Measurements from ENCODE around the gene TTLL1. TPM values are rescaled to one million over a fixed set of nuclear protein-coding genes. Genes with fewer than 3 reads are reported as not detected.

TTLL1 gene
- total and polyA plus RNA-seq, 9 of the 15 experiments (the other 6 are each of a cell fraction or from before 2014, with no cell fraction given), result 0.06 to 0.85 (median 0.17) TPM

- TF ChIP-seq CBFB (CRISPR knock-in tag; IDR thresholded peaks at IDR 0.05), result no peak
- no peak for TF ChIP-seq ARID3B (CRISPR knock-in tag; IDR thresholded peaks at IDR 0.05; ENCODE audit: borderline replicate concordance)
- TF ChIP-seq GATAD2B (IDR thresholded peaks at IDR 0.05; ENCODE audit: borderline replicate concordance), result no peak
- TF ChIP-seq DMBX1 (CRISPR knock-in tag; IDR thresholded peaks at IDR 0.05; ENCODE audit: borderline replicate concordance), result no peak
- TF ChIP-seq MEF2D (tag; conservative IDR thresholded peaks at IDR 0.05; ENCODE audit: low read depth), result no peak
- TF ChIP-seq NCOA6 (IDR thresholded peaks at IDR 0.05), result no peak
- TF ChIP-seq SNAPC5 (CRISPR knock-in tag; IDR thresholded peaks at IDR 0.05), result no peak
- TF ChIP-seq, protein P1, sequence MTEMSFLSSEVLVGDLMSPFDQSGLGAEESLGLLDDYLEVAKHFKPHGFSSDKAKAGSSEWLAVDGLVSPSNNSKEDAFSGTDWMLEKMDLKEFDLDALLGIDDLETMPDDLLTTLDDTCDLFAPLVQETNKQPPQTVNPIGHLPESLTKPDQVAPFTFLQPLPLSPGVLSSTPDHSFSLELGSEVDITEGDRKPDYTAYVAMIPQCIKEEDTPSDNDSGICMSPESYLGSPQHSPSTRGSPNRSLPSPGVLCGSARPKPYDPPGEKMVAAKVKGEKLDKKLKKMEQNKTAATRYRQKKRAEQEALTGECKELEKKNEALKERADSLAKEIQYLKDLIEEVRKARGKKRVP (CRISPR knock-in tag; IDR thresholded peaks at IDR 0.05), result no peak
- TF ChIP-seq ZBTB17 (CRISPR knock-in tag; IDR thresholded peaks at IDR 0.05), result no peak
- no peak for TF ChIP-seq FOXA1 (IDR thresholded peaks at IDR 0.05; ENCODE audit: borderline replicate concordance)
- TF ChIP-seq TAF9B (IDR thresholded peaks at IDR 0.05; ENCODE audit: partially characterized antibody), result no peak
- no peak for TF ChIP-seq SMAD3 (CRISPR knock-in tag; conservative IDR thresholded peaks at IDR 0.05)
- no peak for TF ChIP-seq SIN3B (IDR thresholded peaks at IDR 0.05; ENCODE audit: low read depth)
- no peak for TF ChIP-seq KLF6 (CRISPR knock-in tag; IDR thresholded peaks at IDR 0.05; ENCODE audit: borderline replicate concordance)
- peak; percentile 91 for TF ChIP-seq TRIM28 (IDR thresholded peaks at IDR 0.05)
- TF ChIP-seq TFAP4 (CRISPR knock-in tag; IDR thresholded peaks at IDR 0.05; ENCODE audit: borderline replicate concordance), result no peak
- no peak for TF ChIP-seq POLR2AphosphoS2 (IDR thresholded peaks at IDR 0.05; ENCODE audit: low read length)
- TF ChIP-seq ZC3H4 (CRISPR knock-in tag; IDR thresholded peaks at IDR 0.05; ENCODE audit: borderline replicate concordance), result no peak
- no peak for TF ChIP-seq SMARCE1 (IDR thresholded peaks at IDR 0.05)
- TF ChIP-seq XRCC3 (IDR thresholded peaks at IDR 0.05), result 0 out of 2 replicates have a peak, but pooled peaks have one; percentile 59
- TF ChIP-seq RBM25 (IDR thresholded peaks at IDR 0.05; ENCODE audit: low read depth, low read length, severe bottlenecking), result no peak
- no peak for TF ChIP-seq RBM22 (IDR thresholded peaks at IDR 0.05; ENCODE audit: low read depth, low read length, poor library complexity, severe bottlenecking)
- no peak for TF ChIP-seq FOXK2 (conservative IDR thresholded peaks at IDR 0.05 in 1 of 2, IDR thresholded peaks at IDR 0.05 in 1 of 2; ENCODE audit: low read depth in 2 of 2)
- peak; percentile 80 for TF ChIP-seq ZNF280A (IDR thresholded peaks at IDR 0.05; ENCODE audit: low read depth, partially characterized antibody)
- no peak for TF ChIP-seq ZNF347 (CRISPR knock-in tag; IDR thresholded peaks at IDR 0.05; ENCODE audit: low read depth)
- TF ChIP-seq ZNF444 (CRISPR knock-in tag; IDR thresholded peaks at IDR 0.05), result no peak
- no peak for TF ChIP-seq ZNF3 (CRISPR knock-in tag; IDR thresholded peaks at IDR 0.05)
Measured at GRCh38 chr22:43096420-43096819, 7.2 kb upstream of the TTLL1 start (continued).

Data from K562 (cell line).